Measurements from ENCODE around the gene SERPINA1.
"Not testable (repeated sequence)": the region's sequence is repeated elsewhere in the genome, so short reads cannot be mapped to it uniquely, and the experiment has no call there.

SERPINA1 gene

DNA sequence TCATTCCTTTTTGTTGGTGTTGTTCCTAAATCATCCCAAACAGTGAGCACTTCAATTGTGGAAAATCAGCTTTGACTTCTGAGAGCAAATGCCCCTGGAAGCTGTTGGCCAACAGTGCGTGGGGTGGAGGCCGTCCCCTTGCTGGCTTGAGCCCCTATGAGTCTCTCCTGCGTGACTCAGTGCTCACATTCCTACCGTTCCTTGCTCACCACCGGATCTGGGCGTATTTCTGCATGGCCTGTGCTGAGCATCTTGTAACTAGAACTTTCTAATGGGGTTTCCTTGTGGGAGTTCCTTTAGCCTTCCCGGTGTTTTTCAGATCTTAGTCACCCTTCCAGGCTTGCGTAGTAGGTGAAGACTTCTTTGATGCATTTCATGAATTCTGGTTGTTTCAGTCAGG is 14.7 kb downstream of the SERPINA1 start:
- no peaks in the 10 kb centered on the region for H3K36me3 ChIP-seq (ENCODE audit: insufficient read depth, low read depth, low read length)
- H3K9ac ChIP-seq (ENCODE audit: low read depth, low read length): no peak overlapping the region
- peaks cover 12% of the 10 kb centered on the region; the same call in 1 of the 2 replicates for H3K4me1 ChIP-seq (ENCODE audit: insufficient read depth, low read length)
- no peaks in the 10 kb centered on the region for H3K9me3 ChIP-seq (ENCODE audit: insufficient read depth, low read depth, low read length)
- no peak overlapping the region for H3K4me3 ChIP-seq (ENCODE audit: low read length)
- no peaks in the 10 kb centered on the region for H3K27me3 ChIP-seq (ENCODE audit: insufficient read depth, low read length)
- H3K27ac ChIP-seq (ENCODE audit: low read length): no peak overlapping the region

GRCh38 chr14:94372021-94372605 is 16.3 kb downstream of the SERPINA1 start:
- H3K4me1 ChIP-seq (ENCODE audit: insufficient read depth, low read length): peaks cover 12% of the 10 kb centered on the region; the same call in 1 of the 2 replicates
- no peak overlapping the region for H3K27ac ChIP-seq (ENCODE audit: low read length)
- H3K27me3 ChIP-seq (ENCODE audit: insufficient read depth, low read length): no peaks in the 10 kb centered on the region
- no peak overlapping the region for H3K4me3 ChIP-seq (ENCODE audit: low read length)
- H3K9me3 ChIP-seq (ENCODE audit: insufficient read depth, low read depth, low read length): no peaks in the 10 kb centered on the region
- no peak overlapping the region for H3K9ac ChIP-seq (ENCODE audit: low read depth, low read length)
- no peaks in the 10 kb centered on the region for H3K36me3 ChIP-seq (ENCODE audit: insufficient read depth, low read depth, low read length)

- Histone ChIP-seq H3K4me3 (ENCODE audit: low read length) (no peak overlapping the region), H3K9ac (ENCODE audit: low read depth, low read length) (no peak overlapping the region), H3K4me1 (ENCODE audit: insufficient read depth, low read length) (peaks cover 9% of the 10 kb centered on the region; the same call in 1 of the 2 replicates), H3K27ac (ENCODE audit: low read length) (no peak overlapping the region), H3K27me3 (ENCODE audit: insufficient read depth, low read length) (no peaks in the 10 kb centered on the region), H3K36me3 (ENCODE audit: insufficient read depth, low read depth, low read length) (no peaks in the 10 kb centered on the region), H3K9me3 (ENCODE audit: insufficient read depth, low read depth, low read length) (no peaks in the 10 kb centered on the region)
These were observed 17.9 kb downstream of the SERPINA1 start for GRCh38 chr14:94370524-94370910.

- H3K9ac ChIP-seq (ENCODE audit: low read depth, low read length); H3K4me1 ChIP-seq (ENCODE audit: insufficient read depth, low read length); H3K4me3 ChIP-seq (ENCODE audit: low read length); H3K27ac ChIP-seq (ENCODE audit: low read length); H3K9me3 ChIP-seq (ENCODE audit: insufficient read depth, low read depth, low read length); H3K36me3 ChIP-seq (ENCODE audit: insufficient read depth, low read depth, low read length); H3K27me3 ChIP-seq (ENCODE audit: insufficient read depth, low read length): not testable (repeated sequence)
These were observed 18.5 kb downstream of the SERPINA1 start for GRCh38 chr14:94369766-94370523.

DNA sequence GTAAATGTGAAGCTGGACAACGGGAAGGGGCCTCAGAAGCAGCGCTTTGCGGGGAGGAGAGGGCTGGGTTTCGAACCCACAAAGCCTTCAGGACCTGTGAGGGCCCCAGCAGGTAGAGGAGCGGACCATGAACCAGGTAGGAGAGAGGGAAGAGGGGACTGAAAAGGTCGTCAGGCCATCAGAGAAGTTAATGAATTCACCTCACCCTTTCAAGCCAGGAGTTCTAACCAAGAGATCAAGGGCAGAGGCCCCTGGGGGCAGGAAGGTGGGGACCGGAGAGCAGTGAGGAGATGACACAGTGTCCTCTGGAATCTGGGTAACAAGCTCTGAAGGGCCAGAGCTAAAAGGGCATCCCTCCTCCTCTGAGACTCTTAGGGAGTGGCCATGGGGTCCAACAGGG is 19.4 kb downstream of the SERPINA1 start:
- Histone ChIP-seq H3K27ac (ENCODE audit: low read length) (no peak overlapping the region), H3K9ac (ENCODE audit: low read depth, low read length) (no peak overlapping the region), H3K4me3 (ENCODE audit: low read length) (no peak overlapping the region), H3K36me3 (ENCODE audit: insufficient read depth, low read depth, low read length) (no peaks in the 10 kb centered on the region), H3K4me1 (ENCODE audit: insufficient read depth, low read length) (no peaks in the 10 kb centered on the region), H3K27me3 (ENCODE audit: insufficient read depth, low read length) (no peaks in the 10 kb centered on the region), H3K9me3 (ENCODE audit: insufficient read depth, low read depth, low read length) (no peaks in the 10 kb centered on the region)

DNA sequence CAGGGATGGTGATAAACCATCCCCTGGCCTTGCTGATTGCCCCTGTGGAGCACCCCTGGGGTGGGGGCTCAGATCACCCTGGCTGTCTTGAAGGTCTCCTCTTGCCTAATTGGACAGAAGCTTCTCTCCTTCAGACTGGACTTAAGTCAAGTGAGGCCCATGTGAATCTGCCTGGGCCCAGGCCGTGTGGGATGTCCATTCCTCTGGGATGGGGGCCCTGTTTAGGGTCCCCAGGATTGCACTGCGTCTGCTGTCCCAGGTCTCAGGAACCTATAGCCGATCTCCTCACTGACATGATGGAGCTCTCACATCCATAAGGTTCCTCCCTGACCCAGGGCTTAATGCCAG is 20.2 kb downstream of the SERPINA1 start:
- Histone ChIP-seq H3K36me3 (ENCODE audit: insufficient read depth, low read depth, low read length) (no peaks in the 10 kb centered on the region), H3K27ac (ENCODE audit: low read length) (no peak overlapping the region), H3K9me3 (ENCODE audit: insufficient read depth, low read depth, low read length) (no peaks in the 10 kb centered on the region), H3K4me3 (ENCODE audit: low read length) (no peak overlapping the region), H3K27me3 (ENCODE audit: insufficient read depth, low read length) (no peaks in the 10 kb centered on the region), H3K4me1 (ENCODE audit: insufficient read depth, low read length) (no peaks in the 10 kb centered on the region), H3K9ac (ENCODE audit: low read depth, low read length) (no peak overlapping the region)

GRCh38 chr14:94367347-94368242 is 20.8 kb downstream of the SERPINA1 start:
- H3K9ac ChIP-seq (ENCODE audit: low read depth, low read length): no peak overlapping the region
- no peaks in the 10 kb centered on the region for H3K27me3 ChIP-seq (ENCODE audit: insufficient read depth, low read length)
- no peaks in the 10 kb centered on the region for H3K9me3 ChIP-seq (ENCODE audit: insufficient read depth, low read depth, low read length)
- no peaks in the 10 kb centered on the region for H3K4me1 ChIP-seq (ENCODE audit: insufficient read depth, low read length)
- no peak overlapping the region for H3K27ac ChIP-seq (ENCODE audit: low read length)
- no peaks in the 10 kb centered on the region for H3K36me3 ChIP-seq (ENCODE audit: insufficient read depth, low read depth, low read length)
- no peak overlapping the region for H3K4me3 ChIP-seq (ENCODE audit: low read length)

DNA sequence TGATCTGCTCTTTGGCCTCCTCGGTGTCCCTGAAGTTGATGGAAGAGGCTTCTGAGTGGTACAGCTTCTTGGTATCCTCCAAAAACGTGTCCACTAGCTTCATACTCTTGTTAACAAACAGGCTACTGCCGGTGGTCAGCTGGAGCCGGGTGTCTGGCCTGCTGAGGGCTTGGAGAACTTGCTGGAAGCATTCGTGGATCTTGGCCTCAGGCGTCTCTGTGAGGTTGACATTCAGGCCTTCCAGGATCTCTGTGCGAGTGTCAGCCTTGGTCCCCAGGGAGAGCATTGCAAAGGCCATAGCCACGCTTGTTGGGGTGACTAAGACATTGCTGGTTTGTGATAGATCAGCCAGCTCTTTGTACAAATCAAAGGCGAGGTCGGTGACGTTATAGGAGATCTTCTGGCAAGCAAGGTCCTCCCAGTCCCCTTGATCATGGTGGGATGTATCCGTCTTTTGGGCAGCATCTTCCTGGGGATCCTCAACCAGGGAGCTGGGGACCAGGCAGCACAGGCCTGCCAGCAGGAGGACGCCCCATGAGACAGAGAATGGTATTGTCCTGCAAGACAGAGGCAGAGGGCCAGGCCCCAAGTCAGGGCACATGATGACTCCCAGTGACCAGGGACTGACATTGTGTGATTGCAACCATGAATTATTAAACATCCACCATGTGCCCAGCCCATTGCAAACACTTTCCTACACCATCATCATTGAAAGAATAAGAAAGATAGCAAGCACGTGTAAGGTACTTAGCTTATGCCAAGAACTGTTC is 22.1 kb downstream of the SERPINA1 start, which contains the start of gene SERPINA2:
Gene SERPINA2, minus strand, starts transcription at position 553 of the 770 bp plus-strand sequence.
- H3K36me3 ChIP-seq (ENCODE audit: insufficient read depth, low read depth, low read length): no peaks in the 10 kb centered on the region
- H3K9ac ChIP-seq (ENCODE audit: low read depth, low read length): no peak within 1 kb of the TSS
- H3K27ac ChIP-seq (ENCODE audit: low read length): no peak within 1 kb of the TSS
- H3K9me3 ChIP-seq (ENCODE audit: insufficient read depth, low read depth, low read length): no peaks in the 10 kb centered on the region
- H3K4me3 ChIP-seq (ENCODE audit: low read length): no peak within 1 kb of the TSS
- no peaks in the 10 kb centered on the region for H3K27me3 ChIP-seq (ENCODE audit: insufficient read depth, low read length)
- H3K4me1 ChIP-seq (ENCODE audit: insufficient read depth, low read length): no peaks in the 10 kb centered on the region

GRCh38 chr14:94365624-94366023 is 22.8 kb downstream of the SERPINA1 start:
- H3K36me3 ChIP-seq (ENCODE audit: insufficient read depth, low read depth, low read length): no peaks in the 10 kb centered on the region
- no peak overlapping the region for H3K9ac ChIP-seq (ENCODE audit: low read depth, low read length)
- H3K4me1 ChIP-seq (ENCODE audit: insufficient read depth, low read length): no peaks in the 10 kb centered on the region
- no peak overlapping the region for H3K27ac ChIP-seq (ENCODE audit: low read length)
- H3K9me3 ChIP-seq (ENCODE audit: insufficient read depth, low read depth, low read length): no peaks in the 10 kb centered on the region
- no peak overlapping the region for H3K4me3 ChIP-seq (ENCODE audit: low read length)
- no peaks in the 10 kb centered on the region for H3K27me3 ChIP-seq (ENCODE audit: insufficient read depth, low read length)

GRCh38 chr14:94364964-94365363 is 23.4 kb downstream of the SERPINA1 start:
- Histone ChIP-seq H3K36me3 (ENCODE audit: insufficient read depth, low read depth, low read length) (no peaks in the 10 kb centered on the region), H3K27ac (ENCODE audit: low read length) (no peak overlapping the region), H3K9ac (ENCODE audit: low read depth, low read length) (no peak overlapping the region), H3K9me3 (ENCODE audit: insufficient read depth, low read depth, low read length) (no peaks in the 10 kb centered on the region), H3K4me1 (ENCODE audit: insufficient read depth, low read length) (no peaks in the 10 kb centered on the region), H3K27me3 (ENCODE audit: insufficient read depth, low read length) (no peaks in the 10 kb centered on the region), H3K4me3 (ENCODE audit: low read length) (no peak overlapping the region)

DNA sequence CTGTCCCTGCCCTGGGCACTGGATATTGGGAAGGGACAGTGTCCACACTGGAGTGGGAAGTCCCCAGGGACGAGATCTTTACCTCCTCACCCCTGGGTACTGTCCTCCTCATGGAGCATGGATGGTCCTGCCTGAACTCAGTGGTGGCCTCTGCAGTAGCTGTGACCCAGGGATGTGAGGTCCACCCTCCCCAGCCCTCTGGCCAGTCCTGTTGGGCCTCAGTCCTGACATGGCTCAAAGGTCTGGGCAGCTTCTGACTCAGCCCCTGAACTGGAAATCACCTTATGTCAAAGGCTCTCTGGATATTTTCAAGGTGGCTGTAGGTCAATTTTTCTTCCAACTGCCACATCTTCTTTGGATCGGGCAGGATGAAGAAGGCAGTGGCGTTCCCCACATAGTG is 24.4 kb downstream of the SERPINA1 start:
- Histone ChIP-seq H3K27me3 (ENCODE audit: insufficient read depth, low read length) (no peaks in the 10 kb centered on the region), H3K36me3 (ENCODE audit: insufficient read depth, low read depth, low read length) (no peaks in the 10 kb centered on the region), H3K27ac (ENCODE audit: low read length) (no peak overlapping the region), H3K4me1 (ENCODE audit: insufficient read depth, low read length) (no peaks in the 10 kb centered on the region), H3K4me3 (ENCODE audit: low read length) (no peak overlapping the region), H3K9me3 (ENCODE audit: insufficient read depth, low read depth, low read length) (no peaks in the 10 kb centered on the region), H3K9ac (ENCODE audit: low read depth, low read length) (no peak overlapping the region)
